ENCODE data around the gene ACTA1.
"Not testable (repeated sequence)": the region's sequence is repeated elsewhere in the genome, so short reads cannot be mapped to it uniquely, and the experiment has no call there.

The ACTA1 gene

DNA sequence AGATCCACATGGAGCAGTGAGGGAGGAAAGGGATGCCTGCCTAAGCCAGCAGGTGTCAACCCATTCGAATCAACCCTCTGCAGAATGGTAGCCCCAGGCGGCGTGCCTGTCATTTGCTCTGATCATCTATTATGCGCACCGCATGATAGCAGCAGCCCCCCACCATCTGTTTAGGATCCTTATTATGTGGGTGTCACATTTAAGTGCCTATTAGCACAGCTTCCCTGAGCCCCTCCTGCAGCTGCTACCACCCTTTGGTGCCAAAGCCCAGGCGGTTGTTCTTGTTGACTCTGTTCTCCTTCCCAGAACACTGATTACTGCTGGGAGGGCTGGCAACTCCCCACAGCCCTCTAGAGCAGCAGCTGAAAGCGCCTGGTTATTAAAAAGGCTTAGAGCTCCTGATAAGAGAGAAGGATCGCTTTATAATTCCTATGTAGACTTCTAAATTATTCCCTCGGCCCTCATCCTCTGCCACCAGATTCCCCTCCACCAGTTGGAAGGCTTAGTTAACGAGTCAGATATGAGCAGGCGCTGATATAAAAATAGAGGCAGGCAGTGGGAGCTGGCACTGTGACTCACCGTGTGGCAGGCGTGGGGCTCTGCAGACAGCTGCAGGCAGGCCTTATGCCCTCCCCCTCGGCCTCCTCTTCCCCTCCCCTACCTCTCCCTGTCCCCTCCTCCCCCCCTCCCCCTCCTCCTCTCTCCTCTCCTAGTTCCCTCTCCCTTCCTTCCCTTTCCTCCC lies 23.0 kb downstream of the ACTA1 start:
- Histone ChIP-seq H3K9me3 (ENCODE audit: control insufficient read depth, low read length) (no peaks in the 10 kb centered on the region), H3K36me3 (ENCODE audit: control insufficient read depth, insufficient read depth, low read length) (no peaks in the 10 kb centered on the region), H3K4me3 (ENCODE audit: insufficient read depth, low read depth, low read length, poor library complexity, severe bottlenecking) (no peak overlapping the region), H3K27ac (ENCODE audit: insufficient read depth, low read length, poor library complexity, severe bottlenecking) (no peak overlapping the region), H3K4me1 (ENCODE audit: control insufficient read depth, insufficient read depth, low read length, poor library complexity, severe bottlenecking) (peaks cover 11% of the 10 kb centered on the region), H3K27me3 (replicated peaks; ENCODE audit: control insufficient read depth, insufficient read depth, low read length, poor library complexity, severe bottlenecking) (peaks cover 24% of the 10 kb centered on the region)
- DNase-seq = no peak

DNA sequence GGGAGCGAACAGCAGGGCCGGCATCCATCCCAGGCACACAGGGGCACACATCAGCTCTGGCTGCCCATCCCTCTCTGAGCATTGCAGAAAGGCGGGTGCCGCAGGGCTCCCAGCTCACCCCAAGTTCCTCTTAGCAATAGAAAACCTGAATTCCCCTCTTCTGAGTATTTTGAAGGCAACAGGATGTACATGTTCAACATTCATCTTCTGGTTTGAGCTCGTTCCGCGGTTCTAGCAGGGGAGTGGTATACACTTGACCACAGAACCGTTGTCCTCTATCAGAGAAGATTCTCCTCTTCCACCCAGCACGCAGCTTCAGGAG lies 23.6 kb downstream of the ACTA1 start:
- H3K9me3 ChIP-seq (ENCODE audit: control insufficient read depth, low read length) = no peaks in the 10 kb centered on the region
- no peaks in the 10 kb centered on the region for H3K36me3 ChIP-seq (ENCODE audit: control insufficient read depth, insufficient read depth, low read length)
- peaks cover 24% of the 10 kb centered on the region for H3K27me3 ChIP-seq (replicated peaks; ENCODE audit: control insufficient read depth, insufficient read depth, low read length, poor library complexity, severe bottlenecking)
- peaks cover 11% of the 10 kb centered on the region for H3K4me1 ChIP-seq (ENCODE audit: control insufficient read depth, insufficient read depth, low read length, poor library complexity, severe bottlenecking)
- no peak overlapping the region for H3K27ac ChIP-seq (ENCODE audit: insufficient read depth, low read length, poor library complexity, severe bottlenecking)
- no peak overlapping the region for H3K4me3 ChIP-seq (ENCODE audit: insufficient read depth, low read depth, low read length, poor library complexity, severe bottlenecking)
- DNase-seq = no peak

- no peak overlapping the region for H3K4me3 ChIP-seq (ENCODE audit: insufficient read depth, low read depth, low read length, poor library complexity, severe bottlenecking)
- DNase-seq = no peak
- H3K27ac ChIP-seq (ENCODE audit: insufficient read depth, low read length, poor library complexity, severe bottlenecking) = no peak overlapping the region
- H3K27me3 ChIP-seq (replicated peaks; ENCODE audit: control insufficient read depth, insufficient read depth, low read length, poor library complexity, severe bottlenecking) = peaks cover 24% of the 10 kb centered on the region
- H3K4me1 ChIP-seq (ENCODE audit: control insufficient read depth, insufficient read depth, low read length, poor library complexity, severe bottlenecking) = peaks cover 11% of the 10 kb centered on the region
- no peaks in the 10 kb centered on the region for H3K9me3 ChIP-seq (ENCODE audit: control insufficient read depth, low read length)
- H3K36me3 ChIP-seq (ENCODE audit: control insufficient read depth, insufficient read depth, low read length) = no peaks in the 10 kb centered on the region
These were observed 24.1 kb downstream of the ACTA1 start for GRCh38 chr1:229409616-229410369.

DNA sequence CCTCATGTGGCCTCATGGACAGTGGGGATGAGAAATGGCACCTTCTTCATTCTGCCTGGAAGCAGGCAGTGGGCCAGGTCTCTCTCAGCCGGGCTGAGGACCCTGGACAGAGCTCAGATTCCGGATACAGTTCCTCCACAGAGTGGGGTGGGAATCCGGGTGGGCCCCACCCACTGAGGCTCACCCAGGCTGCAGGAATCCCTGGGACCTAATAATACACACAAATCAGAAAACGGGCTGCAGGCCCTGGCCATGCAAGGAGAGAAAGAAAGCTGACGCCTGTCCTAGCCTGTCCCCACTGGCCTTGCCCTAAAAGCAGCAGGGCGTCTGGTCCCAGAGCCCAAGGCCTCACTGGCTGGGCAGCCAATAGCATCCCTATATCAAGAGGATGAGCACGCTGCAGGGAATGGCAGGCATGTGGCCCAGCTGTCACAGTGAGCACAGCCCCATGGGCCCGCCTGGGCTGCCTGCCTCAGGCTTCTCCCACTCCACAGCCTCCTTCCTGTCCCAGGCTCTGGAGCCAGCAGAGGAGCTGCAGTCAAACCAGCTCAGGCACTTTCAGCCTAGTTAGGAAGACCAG lies 25.3 kb downstream of the ACTA1 start:
- H3K9me3 ChIP-seq (ENCODE audit: control insufficient read depth, low read length) = no peaks in the 10 kb centered on the region
- H3K27me3 ChIP-seq (replicated peaks; ENCODE audit: control insufficient read depth, insufficient read depth, low read length, poor library complexity, severe bottlenecking) = peaks cover 24% of the 10 kb centered on the region
- DNase-seq = no peak
- H3K27ac ChIP-seq (ENCODE audit: insufficient read depth, low read length, poor library complexity, severe bottlenecking) = no peak overlapping the region
- H3K4me3 ChIP-seq (ENCODE audit: insufficient read depth, low read depth, low read length, poor library complexity, severe bottlenecking) = no peak overlapping the region
- peaks cover 11% of the 10 kb centered on the region for H3K4me1 ChIP-seq (ENCODE audit: control insufficient read depth, insufficient read depth, low read length, poor library complexity, severe bottlenecking)
- no peaks in the 10 kb centered on the region for H3K36me3 ChIP-seq (ENCODE audit: control insufficient read depth, insufficient read depth, low read length)

- Histone ChIP-seq H3K27me3 (replicated peaks; ENCODE audit: control insufficient read depth, insufficient read depth, low read length, poor library complexity, severe bottlenecking) (peaks cover 24% of the 10 kb centered on the region), H3K4me3 (ENCODE audit: insufficient read depth, low read depth, low read length, poor library complexity, severe bottlenecking) (peak overlapping the region; percentile 42), H3K36me3 (ENCODE audit: control insufficient read depth, insufficient read depth, low read length) (no peaks in the 10 kb centered on the region), H3K27ac (ENCODE audit: insufficient read depth, low read length, poor library complexity, severe bottlenecking) (no peak overlapping the region), H3K9me3 (ENCODE audit: control insufficient read depth, low read length) (no peaks in the 10 kb centered on the region), H3K4me1 (ENCODE audit: control insufficient read depth, insufficient read depth, low read length, poor library complexity, severe bottlenecking) (peaks cover 11% of the 10 kb centered on the region)
- no peak for DNase-seq
These were observed 26.5 kb downstream of the ACTA1 start for GRCh38 chr1:229407206-229408026.

DNA sequence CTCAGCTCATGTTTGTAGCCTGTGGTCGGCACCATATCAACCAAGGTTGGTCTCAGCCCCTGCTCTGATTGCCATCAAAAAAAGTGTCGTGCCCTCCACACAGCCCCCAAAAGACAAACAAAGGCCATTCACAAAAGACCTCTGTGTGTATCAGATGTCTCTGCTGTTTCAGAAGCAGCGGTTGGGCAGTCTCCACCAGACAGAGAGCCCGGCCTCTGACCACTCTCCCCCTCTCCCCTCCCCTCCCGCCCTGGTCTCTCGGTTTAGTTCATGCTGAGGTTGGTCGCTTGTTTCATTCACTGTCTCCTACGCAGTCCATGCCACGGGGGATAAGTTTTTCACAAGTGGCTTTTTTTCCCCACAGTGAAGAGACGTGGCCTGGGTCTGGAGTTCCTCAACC lies 27.1 kb downstream of the ACTA1 start:
- Histone ChIP-seq H3K4me3 (ENCODE audit: insufficient read depth, low read depth, low read length, poor library complexity, severe bottlenecking) (peak overlapping the region; percentile 42), H3K27ac (ENCODE audit: insufficient read depth, low read length, poor library complexity, severe bottlenecking) (no peak overlapping the region), H3K36me3 (ENCODE audit: control insufficient read depth, insufficient read depth, low read length) (no peaks in the 10 kb centered on the region), H3K9me3 (ENCODE audit: control insufficient read depth, low read length) (no peaks in the 10 kb centered on the region), H3K4me1 (ENCODE audit: control insufficient read depth, insufficient read depth, low read length, poor library complexity, severe bottlenecking) (peaks cover 11% of the 10 kb centered on the region), H3K27me3 (replicated peaks; ENCODE audit: control insufficient read depth, insufficient read depth, low read length, poor library complexity, severe bottlenecking) (peaks cover 24% of the 10 kb centered on the region)
- no peak for DNase-seq

- Histone ChIP-seq H3K9me3 (ENCODE audit: control insufficient read depth, low read length) (no peaks in the 10 kb centered on the region), H3K27me3 (replicated peaks; ENCODE audit: control insufficient read depth, insufficient read depth, low read length, poor library complexity, severe bottlenecking) (peaks cover 17% of the 10 kb centered on the region), H3K4me1 (ENCODE audit: control insufficient read depth, insufficient read depth, low read length, poor library complexity, severe bottlenecking) (peaks cover 11% of the 10 kb centered on the region), H3K27ac (ENCODE audit: insufficient read depth, low read length, poor library complexity, severe bottlenecking) (no peak overlapping the region), H3K36me3 (ENCODE audit: control insufficient read depth, insufficient read depth, low read length) (no peaks in the 10 kb centered on the region), H3K4me3 (ENCODE audit: insufficient read depth, low read depth, low read length, poor library complexity, severe bottlenecking) (no peak overlapping the region)
- DNase-seq = no peak
These were observed 30.3 kb downstream of the ACTA1 start for GRCh38 chr1:229403573-229403972.

GRCh38 chr1:229402993-229403392 lies 30.9 kb downstream of the ACTA1 start:
- H3K4me3 ChIP-seq (ENCODE audit: insufficient read depth, low read depth, low read length, poor library complexity, severe bottlenecking) = no peak overlapping the region
- H3K27ac ChIP-seq (ENCODE audit: insufficient read depth, low read length, poor library complexity, severe bottlenecking) = no peak overlapping the region
- no peak for DNase-seq
- peaks cover 11% of the 10 kb centered on the region for H3K4me1 ChIP-seq (ENCODE audit: control insufficient read depth, insufficient read depth, low read length, poor library complexity, severe bottlenecking)
- H3K36me3 ChIP-seq (ENCODE audit: control insufficient read depth, insufficient read depth, low read length) = no peaks in the 10 kb centered on the region
- peaks cover 14% of the 10 kb centered on the region for H3K27me3 ChIP-seq (replicated peaks; ENCODE audit: control insufficient read depth, insufficient read depth, low read length, poor library complexity, severe bottlenecking)
- H3K9me3 ChIP-seq (ENCODE audit: control insufficient read depth, low read length) = no peaks in the 10 kb centered on the region

- not testable (repeated sequence) for H3K27me3 ChIP-seq (replicated peaks; ENCODE audit: control insufficient read depth, insufficient read depth, low read length, poor library complexity, severe bottlenecking); DNase-seq; H3K27ac ChIP-seq (ENCODE audit: insufficient read depth, low read length, poor library complexity, severe bottlenecking); H3K4me3 ChIP-seq (ENCODE audit: insufficient read depth, low read depth, low read length, poor library complexity, severe bottlenecking); H3K4me1 ChIP-seq (ENCODE audit: control insufficient read depth, insufficient read depth, low read length, poor library complexity, severe bottlenecking); H3K36me3 ChIP-seq (ENCODE audit: control insufficient read depth, insufficient read depth, low read length); H3K9me3 ChIP-seq (ENCODE audit: control insufficient read depth, low read length)
These were observed 31.6 kb downstream of the ACTA1 start for GRCh38 chr1:229402329-229402728.
